Nephron (organoid): ENCODE measurements around the gene SFRP2.
A peak's percentile ranks its signal among the peaks of the same experiment; 100 is the strongest.

Experiments used
- H3K27ac Mint-ChIP-seq, 3 experiments: 2 replicates each; pipeline ENCODE4 v1.8.0; 2020; ENCODE audit warnings: mixed read lengths in 3 of 3, mild to moderate bottlenecking in 2 of 3, moderate library complexity in 1 of 3
- H3K27me3 Mint-ChIP-seq: 2 replicates; pipeline ENCODE4 v1.8.0; 2021; ENCODE audit warnings: low read depth, mild to moderate bottlenecking, moderate library complexity, mixed read lengths
- H3K36me3 Mint-ChIP-seq: 2 replicates; pipeline ENCODE4 v1.8.0; 2020; ENCODE audit warnings: low read depth, mixed read lengths
- H3K4me1 Mint-ChIP-seq: 2 replicates; pipeline ENCODE4 v1.8.0; 2020; ENCODE audit warnings: mixed read lengths
- H3K4me3 Mint-ChIP-seq, 3 experiments: 2 replicates each; pipeline ENCODE4 v1.8.0; 2020; ENCODE audit warnings: mild to moderate bottlenecking in 3 of 3, mixed read lengths in 3 of 3, moderate library complexity in 2 of 3
- H3K9me3 Mint-ChIP-seq: 2 replicates; pipeline ENCODE4 v1.8.0; 2020; ENCODE audit warnings: mixed read lengths
- CTCF ChIP-seq, 3 experiments: fragments of 200-600 bp; sonication (generic); IDR thresholded peaks; one replicate each; pipeline ENCODE4 v1.5.0; 2021; ENCODE audit warnings: antibody characterized with exemption in 3 of 3; ENCODE audit not compliant: unreplicated experiment in 3 of 3

The SFRP2 gene

GRCh38 chr4:153788051-153788412 is 851 bp downstream of the SFRP2 start:
- peak overlapping the region; percentile 95 to 99 (median 97) for H3K4me3 Mint-ChIP-seq
- peaks cover 21% of the 10 kb centered on the region for H3K36me3 Mint-ChIP-seq
- peak overlapping the region; percentile 84 to 95 (median 88) for H3K27ac Mint-ChIP-seq
- TF ChIP-seq CTCF (IDR thresholded peaks at IDR 0.05; ENCODE audit: unreplicated experiment in 3 of 3) = no peak
- peaks cover 56% of the 10 kb centered on the region for H3K4me1 Mint-ChIP-seq
- H3K27me3 Mint-ChIP-seq = peaks cover 70% of the 10 kb centered on the region
- H3K9me3 Mint-ChIP-seq = no peaks in the 10 kb centered on the region

GRCh38 chr4:153787575-153787974 is 1.3 kb downstream of the SFRP2 start:
- no peak for TF ChIP-seq CTCF (IDR thresholded peaks at IDR 0.05; ENCODE audit: unreplicated experiment in 3 of 3)

GRCh38 chr4:153787061-153787560 is 1.8 kb downstream of the SFRP2 start:
- H3K27me3 Mint-ChIP-seq = peaks cover 61% of the 10 kb centered on the region
- H3K27ac Mint-ChIP-seq = peak overlapping the region; percentile 84 to 95 (median 88)
- peak overlapping the region; percentile 95 to 99 (median 97) for H3K4me3 Mint-ChIP-seq

More at GRCh38 chr4:153787575-153787974, 1.3 kb downstream of the SFRP2 start:
- Mint-ChIP-seq H3K4me3 (peak overlapping the region; percentile 95 to 99 (median 97)), H3K4me1 (peaks cover 56% of the 10 kb centered on the region), H3K27ac (peak overlapping the region; percentile 84 to 95 (median 88)), H3K27me3 (peaks cover 65% of the 10 kb centered on the region), H3K9me3 (no peaks in the 10 kb centered on the region), H3K36me3 (peaks cover 26% of the 10 kb centered on the region)

GRCh38 chr4:153785910-153786721 is 2.8 kb downstream of the SFRP2 start:
- peak; percentile 37 to 56 (median 47) for TF ChIP-seq CTCF (IDR thresholded peaks at IDR 0.05; ENCODE audit: unreplicated experiment in 3 of 3)
- H3K27ac Mint-ChIP-seq = peak overlapping the region; percentile 61 to 84 (median 76)

More at GRCh38 chr4:153787061-153787560, 1.8 kb downstream of the SFRP2 start:
- H3K4me1 Mint-ChIP-seq = peaks cover 56% of the 10 kb centered on the region
- peaks cover 27% of the 10 kb centered on the region for H3K36me3 Mint-ChIP-seq
- H3K9me3 Mint-ChIP-seq = no peaks in the 10 kb centered on the region
- TF ChIP-seq CTCF (IDR thresholded peaks at IDR 0.05; ENCODE audit: unreplicated experiment in 3 of 3) = no peak

GRCh38 chr4:153784166-153784699 is 4.7 kb downstream of the SFRP2 start:
- Mint-ChIP-seq H3K4me1 (peaks cover 42% of the 10 kb centered on the region), H3K27ac (peak overlapping the region in 2 of 3 experiments; percentile 14 to 50), H3K4me3 (peak overlapping the region; percentile 24 to 76 (median 68)), H3K36me3 (peaks cover 51% of the 10 kb centered on the region), H3K27me3 (peaks cover 32% of the 10 kb centered on the region), H3K9me3 (no peaks in the 10 kb centered on the region)
- TF ChIP-seq CTCF (IDR thresholded peaks at IDR 0.05; ENCODE audit: unreplicated experiment in 3 of 3) = no peak

More at GRCh38 chr4:153785910-153786721, 2.8 kb downstream of the SFRP2 start:
- Mint-ChIP-seq H3K36me3 (peaks cover 37% of the 10 kb centered on the region), H3K4me3 (peak overlapping the region; percentile 95 to 99 (median 97)), H3K9me3 (no peaks in the 10 kb centered on the region), H3K27me3 (peaks cover 51% of the 10 kb centered on the region), H3K4me1 (peaks cover 54% of the 10 kb centered on the region)
